GM12872 (cell line): ENCODE results near the gene TBCD.

Experiments used
- TF ChIP-seq, protein P1 (sequence below): IDR thresholded peaks from 3 replicates; pipeline ENCODE4 v1.5.1; 2011; ENCODE audit warnings: low read depth, mild to moderate bottlenecking, low read length, moderate library complexity; ENCODE audit not compliant: insufficient read depth

Gene TBCD

DNA sequence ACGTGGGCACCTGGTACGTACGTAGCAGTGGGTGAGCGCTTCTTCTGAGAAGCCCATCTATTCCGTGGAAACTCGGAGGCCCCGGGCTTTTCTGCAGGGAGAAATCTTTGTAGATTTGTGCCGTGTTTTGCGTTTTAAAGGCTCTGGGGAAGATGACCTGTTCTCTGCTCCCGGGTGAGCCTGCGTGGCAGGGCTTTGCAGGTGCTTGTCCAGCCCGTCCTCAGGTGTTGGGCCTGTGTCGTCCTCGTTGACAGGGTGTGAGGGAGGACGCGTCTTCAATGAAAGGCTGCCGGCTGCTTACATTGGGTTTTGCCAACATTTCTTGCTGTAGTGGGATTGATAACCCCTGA is 175.4 kb downstream of the TBCD start:
- TF ChIP-seq, protein P1, sequence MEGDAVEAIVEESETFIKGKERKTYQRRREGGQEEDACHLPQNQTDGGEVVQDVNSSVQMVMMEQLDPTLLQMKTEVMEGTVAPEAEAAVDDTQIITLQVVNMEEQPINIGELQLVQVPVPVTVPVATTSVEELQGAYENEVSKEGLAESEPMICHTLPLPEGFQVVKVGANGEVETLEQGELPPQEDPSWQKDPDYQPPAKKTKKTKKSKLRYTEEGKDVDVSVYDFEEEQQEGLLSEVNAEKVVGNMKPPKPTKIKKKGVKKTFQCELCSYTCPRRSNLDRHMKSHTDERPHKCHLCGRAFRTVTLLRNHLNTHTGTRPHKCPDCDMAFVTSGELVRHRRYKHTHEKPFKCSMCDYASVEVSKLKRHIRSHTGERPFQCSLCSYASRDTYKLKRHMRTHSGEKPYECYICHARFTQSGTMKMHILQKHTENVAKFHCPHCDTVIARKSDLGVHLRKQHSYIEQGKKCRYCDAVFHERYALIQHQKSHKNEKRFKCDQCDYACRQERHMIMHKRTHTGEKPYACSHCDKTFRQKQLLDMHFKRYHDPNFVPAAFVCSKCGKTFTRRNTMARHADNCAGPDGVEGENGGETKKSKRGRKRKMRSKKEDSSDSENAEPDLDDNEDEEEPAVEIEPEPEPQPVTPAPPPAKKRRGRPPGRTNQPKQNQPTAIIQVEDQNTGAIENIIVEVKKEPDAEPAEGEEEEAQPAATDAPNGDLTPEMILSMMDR: no peak

DNA sequence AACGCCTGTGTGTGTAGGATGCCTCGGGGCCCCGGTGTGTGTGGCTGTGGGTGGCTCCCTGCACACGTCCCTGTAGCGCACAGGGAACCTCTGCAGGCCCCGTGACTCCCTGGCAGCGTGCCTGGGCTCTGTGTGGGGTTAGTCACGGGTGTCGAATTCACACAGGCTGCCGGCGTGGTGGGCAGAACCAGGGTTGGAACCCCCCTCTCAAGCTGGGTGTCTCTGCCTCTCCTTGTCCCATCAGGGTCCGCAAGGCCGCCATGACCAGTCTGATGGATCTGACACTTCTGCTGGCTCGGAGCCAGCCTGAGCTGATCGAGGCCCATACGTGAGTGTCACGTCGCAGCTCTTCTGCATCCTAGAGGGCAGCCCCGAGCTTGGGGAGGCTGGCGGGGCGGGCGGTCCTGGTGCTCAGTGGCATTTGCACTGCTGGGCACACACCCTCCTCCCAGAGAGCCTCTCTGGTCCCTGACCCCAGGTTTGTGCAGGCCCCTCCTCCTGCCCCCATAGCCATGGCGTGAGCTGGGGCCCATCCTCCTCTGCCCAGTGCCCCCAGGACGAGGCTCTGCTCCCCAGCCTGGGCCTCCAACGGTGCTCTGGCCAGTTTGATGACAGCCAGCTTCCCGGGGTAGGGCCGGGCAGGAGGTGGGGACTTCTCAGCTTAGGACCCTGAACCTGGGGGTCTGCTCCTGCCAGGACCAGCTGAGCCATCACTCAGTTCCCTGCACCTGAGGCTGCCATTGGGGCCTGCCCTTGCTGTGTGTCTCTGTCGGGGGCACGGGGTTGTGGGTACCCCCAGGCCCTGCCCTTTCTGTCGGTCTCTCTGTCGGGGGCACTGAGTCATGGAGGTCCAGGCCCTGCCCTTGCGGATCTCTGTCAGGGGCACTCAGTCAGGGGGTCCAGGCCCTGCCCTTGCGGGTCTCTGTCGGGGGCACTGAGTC is 176.1 kb downstream of the TBCD start:
- TF ChIP-seq, protein P1: no peak

DNA sequence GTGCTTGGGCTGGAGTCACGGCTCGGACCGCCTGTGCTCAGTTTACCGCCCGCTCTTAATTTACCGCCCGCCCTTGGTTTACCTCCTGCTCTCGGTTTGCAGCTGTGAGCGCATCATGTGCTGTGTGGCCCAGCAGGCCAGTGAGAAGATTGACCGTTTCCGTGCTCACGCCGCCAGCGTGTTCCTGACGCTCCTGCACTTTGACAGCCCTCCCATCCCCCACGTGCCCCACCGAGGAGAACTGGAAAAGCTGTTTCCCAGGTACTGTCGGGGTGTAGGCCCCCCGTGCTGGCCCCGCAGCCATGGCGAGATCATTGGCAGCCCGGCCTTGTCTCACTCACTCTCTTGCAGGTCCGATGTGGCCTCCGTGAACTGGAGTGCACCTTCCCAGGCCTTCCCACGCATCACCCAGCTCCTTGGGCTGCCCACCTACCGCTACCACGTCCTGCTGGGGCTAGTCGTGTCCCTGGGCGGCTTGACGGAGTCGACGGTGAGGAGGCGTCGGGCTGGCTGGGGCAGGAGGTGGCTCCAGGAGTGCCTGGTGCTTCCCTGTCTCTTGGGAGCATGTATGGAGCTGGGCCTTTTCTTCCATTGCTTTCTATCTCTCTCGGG is 177.3 kb downstream of the TBCD start:
- TF ChIP-seq, protein P1: no peak

DNA sequence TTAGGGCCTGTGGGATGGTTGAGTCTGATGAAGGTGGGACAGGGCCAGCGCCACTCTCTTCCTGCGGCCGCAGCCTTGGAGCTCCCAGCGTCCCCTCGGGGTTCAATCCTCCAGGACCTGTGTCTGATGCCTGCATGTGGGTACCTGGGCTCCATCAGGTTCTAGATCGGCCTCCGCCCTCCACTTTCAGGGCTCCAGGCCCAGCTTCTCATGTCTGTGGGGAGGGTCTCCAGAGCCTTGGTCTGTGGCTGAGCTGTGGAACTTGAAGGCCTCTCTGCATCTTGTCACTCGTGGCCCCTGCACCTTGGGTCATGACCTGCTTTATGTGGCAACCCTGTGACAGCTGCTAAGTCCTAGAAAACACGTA is 177.8 kb downstream of the TBCD start:
- TF ChIP-seq, protein P1: no peak

DNA sequence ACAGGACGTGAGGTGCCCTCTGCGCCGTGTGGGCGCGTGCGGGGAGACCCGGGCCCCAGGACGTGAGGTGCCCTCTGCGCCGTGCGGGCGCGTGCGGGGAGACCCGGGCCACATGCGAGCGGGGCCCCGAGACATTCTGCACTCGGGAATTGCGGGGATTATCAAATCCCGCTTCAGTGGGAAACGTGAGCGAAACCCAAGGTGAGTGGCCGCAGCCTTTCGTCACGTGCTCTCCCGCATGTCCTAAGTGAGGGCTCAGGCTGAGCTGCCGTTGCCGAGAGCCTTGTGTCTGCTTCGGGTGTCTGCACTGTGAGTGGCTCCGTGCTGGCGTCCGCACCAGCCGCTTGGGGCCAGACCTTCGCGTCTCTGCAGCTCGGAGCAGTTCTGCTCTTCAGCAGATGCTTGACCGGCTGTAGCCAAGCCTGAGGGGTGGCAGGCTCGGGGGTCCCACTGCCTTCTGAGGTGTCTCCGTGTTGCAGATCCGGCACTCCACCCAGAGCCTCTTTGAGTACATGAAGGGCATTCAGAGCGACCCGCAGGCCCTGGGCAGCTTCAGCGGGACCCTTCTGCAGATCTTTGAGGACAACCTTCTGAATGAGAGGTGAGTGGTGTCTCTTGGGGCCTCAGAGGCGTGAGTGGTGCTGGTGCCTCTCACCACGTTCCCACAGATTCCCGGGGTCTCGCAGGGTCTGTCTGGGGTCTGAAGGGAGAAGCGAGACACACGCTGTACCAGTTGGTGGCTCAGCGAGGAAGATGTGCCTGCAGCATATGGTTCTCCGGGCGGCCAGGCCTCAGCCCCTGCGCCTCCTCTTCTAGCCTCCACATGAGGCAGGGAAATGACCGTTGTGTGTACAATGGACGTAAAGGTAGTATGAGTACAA is 178.4 kb downstream of the TBCD start:
- TF ChIP-seq, protein P1: no peak

DNA sequence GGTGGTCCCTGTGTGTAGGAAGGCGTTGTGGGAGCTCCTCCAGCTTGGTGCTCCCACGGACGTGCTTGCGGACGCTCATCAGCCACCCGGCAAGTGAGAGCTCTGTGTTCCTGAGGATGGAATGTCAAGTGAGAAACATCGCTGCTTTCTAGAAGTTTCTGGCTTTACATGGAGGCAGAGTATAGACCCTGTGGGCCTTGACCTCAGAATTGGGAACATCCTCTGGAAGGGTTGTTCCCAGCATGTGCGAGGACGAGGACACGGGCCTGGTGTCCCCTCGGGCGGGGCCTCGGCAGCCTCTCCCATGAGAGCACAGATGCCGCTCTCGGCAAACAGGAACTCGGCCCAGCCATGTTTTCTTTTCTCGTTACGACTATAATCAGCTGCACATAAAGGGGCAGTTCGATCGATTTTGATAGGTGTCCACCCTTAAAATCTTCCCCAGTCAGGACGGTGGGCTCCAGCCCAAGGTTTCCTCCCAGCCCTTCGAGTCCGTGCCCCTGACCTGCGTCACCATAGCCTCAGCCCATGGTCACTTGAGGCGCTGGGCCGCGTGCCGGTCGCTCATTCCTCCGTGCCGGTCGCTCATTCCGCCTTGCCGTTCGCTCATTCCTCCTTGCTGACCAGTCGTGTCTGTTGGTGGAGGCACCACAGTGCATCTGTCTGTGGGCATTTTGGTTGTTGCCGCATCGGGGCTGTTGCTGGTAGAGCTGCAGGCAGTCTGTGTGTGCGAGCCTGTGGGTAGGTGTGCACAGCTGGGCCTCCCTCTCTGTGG is 179.2 kb downstream of the TBCD start:
- TF ChIP-seq, protein P1: no peak
